Measurements from ENCODE around the gene ITPR3. TPM values are rescaled to one million over a fixed set of nuclear protein-coding genes. Genes with fewer than 3 reads are reported as not detected.
A peak's percentile ranks its signal among the peaks of the same experiment; 100 is the strongest.

Gene ITPR3
- total and polyA plus RNA-seq, 2 of the 13 experiments (the other 11 are each of a cell fraction or from before 2014, with no cell fraction given), result 3.8 to 21.4 TPM

- TF ChIP-seq ZNF414 (CRISPR knock-in tag; IDR thresholded peaks at IDR 0.05) (no peak), ZNF772 (CRISPR knock-in tag; IDR thresholded peaks at IDR 0.05) (0 out of 2 replicates have a peak, but pooled peaks have one; percentile 28), PAXIP1 (CRISPR knock-in tag; conservative IDR thresholded peaks at IDR 0.05) (no peak), STAG1 (CRISPR knock-in tag; IDR thresholded peaks at IDR 0.05) (peak; percentile 61), ZKSCAN5 (CRISPR knock-in tag; IDR thresholded peaks at IDR 0.05) (no peak), ZNF230 (CRISPR knock-in tag; IDR thresholded peaks at IDR 0.05) (no peak), ZNF3 (CRISPR knock-in tag; IDR thresholded peaks at IDR 0.05) (no peak), RFX3 (CRISPR knock-in tag; IDR thresholded peaks at IDR 0.05) (no peak), ZBED4 (CRISPR knock-in tag; IDR thresholded peaks at IDR 0.05; ENCODE audit: borderline replicate concordance) (no peak), NR2F6 (IDR thresholded peaks at IDR 0.05) (0 out of 2 replicates have a peak, but pooled peaks have one; percentile 9), NR2F6 (CRISPR knock-in tag; IDR thresholded peaks at IDR 0.05) (peak; percentile 58; the same call in 1 of the 2 replicates), ERF (CRISPR knock-in tag; IDR thresholded peaks at IDR 0.05) (0 out of 2 replicates have a peak, but pooled peaks have one; percentile 19), ZNF513 (CRISPR knock-in tag; conservative IDR thresholded peaks at IDR 0.05) (no peak), ZSCAN29 (CRISPR knock-in tag; conservative IDR thresholded peaks at IDR 0.05) (0 out of 2 replicates have a peak, but pooled peaks have one; percentile 58), ZNF138 (CRISPR knock-in tag; IDR thresholded peaks at IDR 0.05; ENCODE audit: low read depth) (no peak), JDP2 (CRISPR knock-in tag; IDR thresholded peaks at IDR 0.05; ENCODE audit: borderline replicate concordance) (no peak), FOSL2 (CRISPR knock-in tag; IDR thresholded peaks at IDR 0.05) (peak; percentile 56; the same call in 1 of the 2 replicates), REL (CRISPR knock-in tag; conservative IDR thresholded peaks at IDR 0.05) (no peak), AKAP8 (CRISPR knock-in tag; IDR thresholded peaks at IDR 0.05) (no peak), ZSCAN21 (CRISPR knock-in tag; IDR thresholded peaks at IDR 0.05; ENCODE audit: borderline replicate concordance) (peak; percentile 51; the same call in 1 of the 2 replicates), ATAD3A (CRISPR knock-in tag; IDR thresholded peaks at IDR 0.05) (no peak)
These were observed 13.3 kb upstream of the ITPR3 start (continued) for GRCh38 chr6:33607784-33608161.

Measured in HepG2 (cell line).